Measurements from ENCODE around the gene SENP7.
"Not testable (repeated sequence)": the region's sequence is repeated elsewhere in the genome, so short reads cannot be mapped to it uniquely, and the experiment has no call there.

DNA sequence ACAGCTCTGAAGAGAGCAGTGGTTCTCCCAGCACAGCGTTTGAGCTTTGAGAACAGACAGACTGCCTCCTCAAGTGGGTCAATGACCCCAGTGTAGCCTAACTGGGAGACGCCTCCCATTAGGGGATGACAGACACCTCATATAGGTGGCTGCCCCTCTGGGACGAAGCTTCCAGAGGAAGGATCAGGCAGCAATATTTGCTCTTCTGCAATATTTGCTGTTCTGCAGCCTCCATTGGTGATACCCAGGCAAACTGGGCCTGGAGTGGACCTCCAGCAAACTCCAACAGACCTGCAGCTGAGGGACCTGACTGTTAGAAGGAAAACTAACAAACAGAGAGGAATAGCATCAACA, 45.7 kb downstream of the SENP7 start:
- not testable (repeated sequence) for TF ChIP-seq POLR2A, POLR2AphosphoS5 (IDR thresholded peaks at IDR 0.05; ENCODE audit: low read depth, low read length)

Data from GM12892 (cell line).